Astrocyte (in vitro differentiated cells and primary cell): ENCODE measurements around the gene TEX2. TPM values are rescaled to one million over a fixed set of nuclear protein-coding genes. Genes with fewer than 3 reads are reported as not detected.

Experiments used
- DNase-seq: peaks from one replicate; pipeline ENCODE4 v3.0.0-alpha.2; 2010; ENCODE audit warnings: low read depth
- FAIRE-seq: peaks from 2 replicates; lab custom pipeline; 2011; peaks lifted over from hg19 to GRCh38; lab: Jason Lieb, UNC
- H2AFZ ChIP-seq: 2 replicates; pipeline ENCODE4 v1.6.0; 2012; ENCODE audit warnings: low read depth, low read length, inconsistent platforms
- H3K27ac ChIP-seq: 2 replicates; pipeline ENCODE4 v1.5.1; 2011; ENCODE audit warnings: low read depth, low read length, inconsistent platforms
- H3K27me3 ChIP-seq: 2 replicates; pipeline ENCODE4 v1.6.0; 2011; ENCODE audit warnings: low read length, inconsistent platforms; ENCODE audit not compliant: insufficient read depth
- H3K36me3 ChIP-seq: 2 replicates; pipeline ENCODE4 v1.5.1; 2011; ENCODE audit warnings: low read length, inconsistent platforms; ENCODE audit not compliant: insufficient read depth
- H3K4me1 ChIP-seq: 2 replicates; pipeline ENCODE4 v1.5.1; 2011; ENCODE audit warnings: low read length, inconsistent platforms; ENCODE audit not compliant: insufficient read depth
- H3K4me2 ChIP-seq: 2 replicates; pipeline ENCODE4 v1.6.0; 2012; ENCODE audit warnings: low read length, inconsistent platforms
- H3K4me3 ChIP-seq: 2 replicates; pipeline ENCODE4 v1.5.1; 2011; ENCODE audit warnings: low read depth, mild to moderate bottlenecking, low read length, inconsistent platforms; ENCODE audit not compliant: insufficient read depth
- H3K79me2 ChIP-seq: 2 replicates; pipeline ENCODE4 v1.6.0; 2012; ENCODE audit warnings: mild to moderate bottlenecking, low read length, inconsistent platforms; ENCODE audit not compliant: insufficient read depth
- H3K9ac ChIP-seq: 2 replicates; pipeline ENCODE4 v1.6.0; 2012; ENCODE audit warnings: mild to moderate bottlenecking, low read length, inconsistent platforms
- H3K9me3 ChIP-seq: 2 replicates; pipeline ENCODE4 v1.5.1; 2012; ENCODE audit warnings: low read depth, mild to moderate bottlenecking, low read length, inconsistent platforms; ENCODE audit not compliant: insufficient read depth
- H4K20me1 ChIP-seq: 2 replicates; pipeline ENCODE4 v1.6.0; 2012; ENCODE audit warnings: low read length, inconsistent platforms; ENCODE audit not compliant: insufficient read depth
- H3K27ac Mint-ChIP-seq: one replicate; pipeline ENCODE4 v1.8.0; 2021; ENCODE audit warnings: mild to moderate bottlenecking, mixed read lengths; ENCODE audit not compliant: unreplicated experiment
- H3K27me3 Mint-ChIP-seq: one replicate; pipeline ENCODE4 v1.8.0; 2021; ENCODE audit warnings: low read depth, mixed read lengths; ENCODE audit not compliant: unreplicated experiment
- H3K36me3 Mint-ChIP-seq: one replicate; pipeline ENCODE4 v1.8.0; 2021; ENCODE audit warnings: low read depth, mixed read lengths; ENCODE audit not compliant: unreplicated experiment
- H3K4me1 Mint-ChIP-seq: one replicate; pipeline ENCODE4 v1.8.0; 2021; ENCODE audit warnings: low read depth, mixed read lengths; ENCODE audit not compliant: unreplicated experiment
- H3K4me3 Mint-ChIP-seq: one replicate; pipeline ENCODE4 v1.8.0; 2021; ENCODE audit warnings: mild to moderate bottlenecking, moderate library complexity, mixed read lengths; ENCODE audit not compliant: unreplicated experiment
- H3K9me3 Mint-ChIP-seq: one replicate; pipeline ENCODE4 v1.8.0; 2021; ENCODE audit warnings: mild to moderate bottlenecking, mixed read lengths; ENCODE audit not compliant: unreplicated experiment
- CTCF ChIP-seq: IDR thresholded peaks from 2 replicates; pipeline ENCODE4 v1.5.1; 2011; ENCODE audit warnings: low read depth, mild to moderate bottlenecking, inconsistent platforms, low read length, moderate library complexity; ENCODE audit not compliant: insufficient read depth
- EZH2 ChIP-seq: IDR thresholded peaks from 2 replicates; pipeline ENCODE4 v1.6.1; 2012; ENCODE audit warnings: mild to moderate bottlenecking, low read length, inconsistent platforms; ENCODE audit not compliant: insufficient read depth
- total RNA-seq: library from RNA; stranded (reverse); gene quantifications from 2 replicates; pipeline ENCODE4 v1.2.1, GENCODE V29; 2021

Gene TEX2
- total RNA-seq, 1 donor from 2014 or later: 56.1 TPM

GRCh38 chr17:64183815-64184214 lies 79.2 kb downstream of the TEX2 start:
- H2AFZ ChIP-seq: no peak overlapping the region
- FAIRE-seq: no peak
- H3K4me2 ChIP-seq: no peak overlapping the region
- H3K79me2 ChIP-seq: no peaks in the 10 kb centered on the region
- H3K27me3 ChIP-seq: no peaks in the 10 kb centered on the region
- peak overlapping the region; percentile 41 for H3K27ac Mint-ChIP-seq
- H3K9me3 ChIP-seq: no peaks in the 10 kb centered on the region
- no peaks in the 10 kb centered on the region for H3K4me1 ChIP-seq
- H3K27me3 Mint-ChIP-seq: no peaks in the 10 kb centered on the region
- no peak overlapping the region for H3K27ac ChIP-seq
- no peaks in the 10 kb centered on the region for H3K36me3 ChIP-seq
- no peak overlapping the region for H3K9ac ChIP-seq
- no peak overlapping the region for H3K4me3 ChIP-seq
- no peaks in the 10 kb centered on the region for H3K9me3 Mint-ChIP-seq
- H3K4me3 Mint-ChIP-seq: no peak overlapping the region
- H4K20me1 ChIP-seq: no peaks in the 10 kb centered on the region
- H3K4me1 Mint-ChIP-seq: peaks cover 22% of the 10 kb centered on the region
- H3K36me3 Mint-ChIP-seq: peaks cover 24% of the 10 kb centered on the region
- TF ChIP-seq CTCF (no peak), EZH2 (no peak)
- peak; percentile 60 for DNase-seq

GRCh38 chr17:64182325-64183012 lies 80.6 kb downstream of the TEX2 start:
- H3K4me3 ChIP-seq: no peak overlapping the region
- H3K36me3 ChIP-seq: no peaks in the 10 kb centered on the region
- DNase-seq (no peak), FAIRE-seq (no peak)
- H4K20me1 ChIP-seq: no peaks in the 10 kb centered on the region
- H3K79me2 ChIP-seq: no peaks in the 10 kb centered on the region
- no peak for TF ChIP-seq EZH2
- TF ChIP-seq CTCF: no peak
- H3K4me1 ChIP-seq: peaks cover 4% of the 10 kb centered on the region
- no peak overlapping the region for H3K4me3 Mint-ChIP-seq
- no peak overlapping the region for H3K4me2 ChIP-seq
- no peaks in the 10 kb centered on the region for H3K9me3 Mint-ChIP-seq
- peaks cover 32% of the 10 kb centered on the region for H3K4me1 Mint-ChIP-seq
- no peak overlapping the region for H2AFZ ChIP-seq
- peak overlapping the region; percentile 53 for H3K27ac Mint-ChIP-seq
- no peaks in the 10 kb centered on the region for H3K27me3 Mint-ChIP-seq
- no peaks in the 10 kb centered on the region for H3K27me3 ChIP-seq
- no peaks in the 10 kb centered on the region for H3K9me3 ChIP-seq
- peaks cover 27% of the 10 kb centered on the region for H3K36me3 Mint-ChIP-seq
- no peak overlapping the region for H3K9ac ChIP-seq
- H3K27ac ChIP-seq: no peak overlapping the region
